ENCODE results near the gene NUDT3.

- TF ChIP-seq CTCF (IDR thresholded peaks at IDR 0.05) (no peak), EP300 (IDR thresholded peaks at IDR 0.05) (no peak)
Observed at GRCh38 chr6:34341481-34341971, 50.9 kb downstream of the NUDT3 start.
